IMR-90 (cell line): Measurements from ENCODE around the gene RB1. TPM values are rescaled to one million over a fixed set of nuclear protein-coding genes. Genes with fewer than 3 reads are reported as not detected.
A peak's percentile ranks its signal among the peaks of the same experiment; 100 is the strongest.

Experiments used
- ATAC-seq: fragments of 200-7000 bp; cut with Tn5 transposase; 2 replicates; pipeline ENCODE4 v1.9.1; 2020; ENCODE audit warnings: low read depth, mild to moderate bottlenecking, moderate library complexity
- BruUV-seq: library from RNA; stranded (reverse); fragments of 400-500 nt; replicated peaks from 2 replicates; lab custom pipeline; 2021; lab: Mats Ljungman, UMichigan
- CTCF ChIA-PET: fragments of 300-600 bp; formaldehyde crosslinking; extraction: SDS; loops from one replicate; lab custom pipeline; 2021; ENCODE audit warnings: antibody characterized with exemption; lab: Yijun Ruan, JAX
- POLR2A ChIA-PET: fragments of 300-600 bp; sonication (Branson Sonifier 250); formaldehyde crosslinking; loops from one replicate; lab custom pipeline; 2022; ENCODE audit warnings: antibody characterized with exemption; ENCODE audit not compliant: unreplicated experiment; lab: Charles Lee
- DNase-seq: peaks from one replicate; pipeline ENCODE4 v3.0.0; 2013
- H2AFZ ChIP-seq: replicated peaks from 2 replicates; pipeline ENCODE3; 2013; ENCODE audit warnings: low read length, mild to moderate bottlenecking; ENCODE audit not compliant: poor library complexity
- H2AK5ac ChIP-seq: 2 replicates; pipeline ENCODE4 v1.6.1; 2013; ENCODE audit warnings: low read depth, low read length, inconsistent platforms
- H2AK9ac ChIP-seq: replicated peaks from 2 replicates; pipeline ENCODE3; 2013; ENCODE audit warnings: mild to moderate bottlenecking, low read depth, low read length, moderate library complexity; ENCODE audit not compliant: poor library complexity
- H2BK120ac ChIP-seq: 2 replicates; pipeline ENCODE4 v1.6.1; 2013; ENCODE audit warnings: low read depth, low read length, inconsistent platforms
- H2BK15ac ChIP-seq: 3 replicates; pipeline ENCODE4 v1.6.1; 2013; ENCODE audit warnings: low read depth, low read length, inconsistent platforms
- H2BK20ac ChIP-seq: 2 replicates; pipeline ENCODE4 v1.6.1; 2013; ENCODE audit warnings: low read depth, mild to moderate bottlenecking, inconsistent platforms, low read length, moderate library complexity
- H2BK5ac ChIP-seq: 2 replicates; pipeline ENCODE4 v1.6.1; 2013; ENCODE audit warnings: mild to moderate bottlenecking, low read depth, low read length, inconsistent platforms; ENCODE audit not compliant: poor library complexity, severe bottlenecking
- H3K14ac ChIP-seq: replicated peaks from 2 replicates; pipeline ENCODE4 v1.6.1; 2013; ENCODE audit warnings: low read depth, low read length, inconsistent platforms
- H3K18ac ChIP-seq: 2 replicates; pipeline ENCODE4 v1.6.1; 2013; ENCODE audit warnings: low read depth, low read length, control low read depth
- H3K23ac ChIP-seq: 2 replicates; pipeline ENCODE4 v1.6.1; 2013; ENCODE audit warnings: low read depth, low read length, inconsistent platforms
- H3K27ac ChIP-seq: 2 replicates; pipeline ENCODE4 v1.5.1; 2013; ENCODE audit warnings: mild to moderate bottlenecking, control low read depth, low read length; ENCODE audit not compliant: insufficient read depth
- H3K27me3 ChIP-seq: 2 replicates; pipeline ENCODE4 v1.6.1; 2013; ENCODE audit warnings: low read length; ENCODE audit not compliant: control insufficient read depth, insufficient read depth
- H3K36me3 ChIP-seq: 2 replicates; pipeline ENCODE4 v1.6.1; 2013; ENCODE audit warnings: low read length, mixed read lengths; ENCODE audit not compliant: control insufficient read depth, insufficient read depth
- H3K4ac ChIP-seq: 2 replicates; pipeline ENCODE4 v1.6.1; 2013; ENCODE audit warnings: low read depth, low read length, inconsistent platforms
- H3K4me1 ChIP-seq: 2 replicates; pipeline ENCODE4 v1.6.1; 2013; ENCODE audit warnings: low read length, mixed read lengths; ENCODE audit not compliant: control insufficient read depth, insufficient read depth
- H3K4me2 ChIP-seq: 2 replicates; pipeline ENCODE4 v1.6.1; 2013; ENCODE audit warnings: low read depth, mild to moderate bottlenecking, control low read depth, low read length, moderate library complexity
- H3K4me3 ChIP-seq: 2 replicates; pipeline ENCODE4 v1.5.1; 2013; ENCODE audit warnings: low read depth, mild to moderate bottlenecking, control low read depth, low read length, moderate library complexity; ENCODE audit not compliant: insufficient read depth
- H3K56ac ChIP-seq: 2 replicates; pipeline ENCODE4 v1.6.1; 2013; ENCODE audit warnings: low read length, inconsistent platforms; ENCODE audit not compliant: insufficient read depth; ENCODE audit errors: extremely low read depth
- H3K79me1 ChIP-seq, 2 experiments: 2 replicates each; pipeline ENCODE4 v1.6.1; 2013; ENCODE audit warnings: low read length in 2 of 2, inconsistent platforms in 1 of 2, low read depth in 1 of 2
- H3K9ac ChIP-seq: 2 replicates; pipeline ENCODE4 v1.6.1; 2013; ENCODE audit warnings: low read depth, low read length, control low read depth
- H3K9me1 ChIP-seq: 2 replicates; pipeline ENCODE4 v1.6.1; 2013; ENCODE audit warnings: low read length, inconsistent platforms; ENCODE audit not compliant: insufficient read depth
- H3K9me3 ChIP-seq: 2 replicates; pipeline ENCODE4 v1.6.1; 2013; ENCODE audit warnings: low read length; ENCODE audit not compliant: control insufficient read depth, insufficient read depth
- H4K20me1 ChIP-seq: 2 replicates; pipeline ENCODE4 v1.6.1; 2013; ENCODE audit warnings: low read length, inconsistent platforms; ENCODE audit not compliant: insufficient read depth
- H4K5ac ChIP-seq: 2 replicates; pipeline ENCODE4 v1.6.1; 2013; ENCODE audit warnings: mild to moderate bottlenecking, low read depth, low read length, control low read depth
- H4K8ac ChIP-seq, 2 experiments: 2 replicates each; pipeline ENCODE4 v1.6.1; 2013; ENCODE audit warnings: low read depth in 2 of 2, low read length in 2 of 2, control low read depth in 1 of 2, inconsistent platforms in 1 of 2
- H4K91ac ChIP-seq: 2 replicates; pipeline ENCODE4 v1.6.1; 2013; ENCODE audit warnings: low read depth, low read length, inconsistent platforms; ENCODE audit not compliant: insufficient read depth
- BHLHE40 ChIP-seq: fragments of 150-350 bp; IDR thresholded peaks from 2 replicates; pipeline ENCODE4 v1.6.1; 2016; ENCODE audit warnings: mild to moderate bottlenecking, low read depth, low read length
- CEBPB ChIP-seq: IDR thresholded peaks from 2 replicates; pipeline ENCODE4 v1.6.1; 2012; ENCODE audit warnings: low read depth, low read length, improper control_type of control experiment
- CHD1 ChIP-seq: IDR thresholded peaks from 2 replicates; pipeline ENCODE4 v1.6.1; 2012; ENCODE audit warnings: low read depth, low read length, improper control_type of control experiment
- ELK1 ChIP-seq: fragments of 150-350 bp; IDR thresholded peaks from 2 replicates; pipeline ENCODE4 v1.6.1; 2016; ENCODE audit warnings: low read depth, mild to moderate bottlenecking, low read length, moderate library complexity, borderline replicate concordance
- FOS ChIP-seq: fragments of 150-350 bp; IDR thresholded peaks from 2 replicates; pipeline ENCODE4 v1.6.1; 2016; ENCODE audit warnings: low read depth, low read length
- MAFK ChIP-seq: IDR thresholded peaks from 2 replicates; pipeline ENCODE4 v1.6.1; 2012; ENCODE audit warnings: low read depth, low read length, improper control_type of control experiment
- MAZ ChIP-seq: IDR thresholded peaks from 2 replicates; pipeline ENCODE4 v1.6.1; 2012; ENCODE audit warnings: low read depth, mild to moderate bottlenecking, low read length, improper control_type of control experiment, moderate library complexity, borderline replicate concordance
- MXI1 ChIP-seq: IDR thresholded peaks from 2 replicates; pipeline ENCODE4 v1.6.1; 2012; ENCODE audit warnings: low read depth, mild to moderate bottlenecking, low read length, moderate library complexity, borderline replicate concordance
- NFE2L2 ChIP-seq: fragments of 150-350 bp; IDR thresholded peaks from 2 replicates; pipeline ENCODE4 v1.6.1; 2016; ENCODE audit warnings: low read depth, mild to moderate bottlenecking, low read length
- POLR2A ChIP-seq: IDR thresholded peaks from 2 replicates; pipeline ENCODE4 v1.6.1; 2012; ENCODE audit warnings: mild to moderate bottlenecking, low read depth, low read length
- RAD21 ChIP-seq: IDR thresholded peaks from 2 replicates; pipeline ENCODE4 v1.6.1; 2012; ENCODE audit warnings: low read length, improper control_type of control experiment
- RCOR1 ChIP-seq: IDR thresholded peaks from 2 replicates; pipeline ENCODE4 v1.6.1; 2012; ENCODE audit warnings: mild to moderate bottlenecking, low read length, improper control_type of control experiment; ENCODE audit not compliant: insufficient replicate concordance
- RFX5 ChIP-seq: IDR thresholded peaks from 2 replicates; pipeline ENCODE4 v1.8.0; 2012; ENCODE audit warnings: low read depth, mild to moderate bottlenecking, low read length, moderate library complexity
- SMC3 ChIP-seq: fragments of 150-350 bp; IDR thresholded peaks from 2 replicates; pipeline ENCODE4 v1.6.1; 2016; ENCODE audit warnings: low read depth, mild to moderate bottlenecking, antibody characterized with exemption, low read length, moderate library complexity
- USF2 ChIP-seq: fragments of 150-350 bp; IDR thresholded peaks from 2 replicates; pipeline ENCODE4 v1.6.1; 2017; ENCODE audit warnings: mild to moderate bottlenecking, antibody characterized with exemption, low read length, low read depth
- WGBS, 2 experiments: methylation state at CpG; one replicate each; pipeline versions ENCODE4 v1.1.5 to v1.1.7; 2013; ENCODE audit warnings: missing lambda C conversion rate in 2 of 2; ENCODE audit not compliant: insufficient read length in 1 of 2; ENCODE audit errors: extremely low coverage in 2 of 2; 5-methylcytosine and 5-hydroxymethylcytosine counted together
- dilution Hi-C: fragments of 300-500 bp; cut with HindIII; formaldehyde crosslinking; loops from one replicate; pipeline ENCODE4 v1.14.3; 2018; ENCODE audit warnings: low sequenced_read_pairs; ENCODE audit not compliant: unreplicated experiment
- in situ Hi-C: fragments of 300-500 bp; cut with MboI; formaldehyde crosslinking; loops from 3 replicates; pipeline ENCODE4 v1.14.3; 2019; ENCODE audit warnings: low sequenced_read_pairs, inconsistent platforms, mixed read lengths
- intact Hi-C: fragments of 100-400 bp; cut with micrococcal nuclease; formaldehyde crosslinking; loops from 2 replicates; pipeline ENCODE4 v1.10.0; 2022
- polyA plus RNA-seq, 3 experiments: library from polyadenylated mRNA; depleted of rRNA; stranded (reverse); fragments of >200 nt; gene quantifications; 2 replicates each; pipeline ENCODE4 v1.2.3, GENCODE V29; 2012; ENCODE audit warnings: low replicate concordance in 1 of 3
- total RNA-seq: library from RNA; depleted of rRNA; stranded (reverse); fragments of >200 nt; gene quantifications from 2 replicates; pipeline ENCODE4 v1.2.3, GENCODE V29; 2012
- TF ChIP-seq, protein P1 (sequence below): conservative IDR thresholded peaks from 2 replicates; pipeline ENCODE4 v1.5.1; 2012; ENCODE audit warnings: mild to moderate bottlenecking, low read depth, low read length, improper control_type of control experiment

Gene RB1
- total and polyA plus RNA-seq, 2 of the 4 experiments (the other 2 are of a cell fraction) = 11.4 to 15.4 TPM

GRCh38 chr13:48401480-48401879 lies 97.9 kb downstream of the RB1 start:
- Histone ChIP-seq H3K9ac (no peak overlapping the region), H3K9me1 (no peaks in the 10 kb centered on the region), H3K79me1 (peaks cover 3 to 21% of the 10 kb centered on the region in 2 experiments; a peak in 2 of 4 replicates), H4K5ac (no peak overlapping the region), H4K20me1 (no peaks in the 10 kb centered on the region), H3K4me1 (peaks cover 5% of the 10 kb centered on the region; the same call in 1 of the 2 replicates), H3K9me3 (no peaks in the 10 kb centered on the region), H3K56ac (no peak overlapping the region), H2BK15ac (no peak overlapping the region), H2AFZ (no peak overlapping the region), H2BK5ac (peak overlapping the region; percentile 65), H3K18ac (no peak overlapping the region), H3K4ac (peak overlapping the region; percentile 2; the same call in 1 of the 2 replicates), H3K27me3 (no peaks in the 10 kb centered on the region), H3K4me3 (no peak overlapping the region), H3K27ac (no peak overlapping the region), H4K91ac (no peak overlapping the region), H2BK20ac (no peak overlapping the region), H3K14ac (no peak overlapping the region), H3K36me3 (no peaks in the 10 kb centered on the region), H3K23ac (no peak overlapping the region), H2AK9ac (no peak overlapping the region), H2AK5ac (no peak overlapping the region), H2BK120ac (0 out of 2 replicates have a peak overlapping the region, but pooled peaks have one; percentile 45), H3K4me2 (no peak overlapping the region), H4K8ac (no peak overlapping the region; a peak in 1 of 4 replicates)
- in situ Hi-C loops (no loop called here), intact Hi-C loops (no loop called here), dilution Hi-C loops (no loop called here)
- POLR2A ChIA-PET = no interaction called here
- no peak for TF ChIP-seq MXI1
- no peak for TF ChIP-seq CEBPB
- TF ChIP-seq POLR2A = no peak
- TF ChIP-seq ELK1 = no peak
- no peak for TF ChIP-seq USF2
- TF ChIP-seq RCOR1 = no peak
- TF ChIP-seq BHLHE40 = no peak
- no peak for TF ChIP-seq SMC3
- no peak for TF ChIP-seq MAZ
- TF ChIP-seq, protein P1, sequence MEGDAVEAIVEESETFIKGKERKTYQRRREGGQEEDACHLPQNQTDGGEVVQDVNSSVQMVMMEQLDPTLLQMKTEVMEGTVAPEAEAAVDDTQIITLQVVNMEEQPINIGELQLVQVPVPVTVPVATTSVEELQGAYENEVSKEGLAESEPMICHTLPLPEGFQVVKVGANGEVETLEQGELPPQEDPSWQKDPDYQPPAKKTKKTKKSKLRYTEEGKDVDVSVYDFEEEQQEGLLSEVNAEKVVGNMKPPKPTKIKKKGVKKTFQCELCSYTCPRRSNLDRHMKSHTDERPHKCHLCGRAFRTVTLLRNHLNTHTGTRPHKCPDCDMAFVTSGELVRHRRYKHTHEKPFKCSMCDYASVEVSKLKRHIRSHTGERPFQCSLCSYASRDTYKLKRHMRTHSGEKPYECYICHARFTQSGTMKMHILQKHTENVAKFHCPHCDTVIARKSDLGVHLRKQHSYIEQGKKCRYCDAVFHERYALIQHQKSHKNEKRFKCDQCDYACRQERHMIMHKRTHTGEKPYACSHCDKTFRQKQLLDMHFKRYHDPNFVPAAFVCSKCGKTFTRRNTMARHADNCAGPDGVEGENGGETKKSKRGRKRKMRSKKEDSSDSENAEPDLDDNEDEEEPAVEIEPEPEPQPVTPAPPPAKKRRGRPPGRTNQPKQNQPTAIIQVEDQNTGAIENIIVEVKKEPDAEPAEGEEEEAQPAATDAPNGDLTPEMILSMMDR = no peak
- TF ChIP-seq CHD1 = no peak
- TF ChIP-seq RAD21 = no peak
- TF ChIP-seq NFE2L2 = no peak
- no peak for TF ChIP-seq MAFK
- no peak for TF ChIP-seq FOS
- no peak for TF ChIP-seq RFX5
- no TSS peak for BruUV-seq
- ATAC-seq (no peak), DNase-seq (no peak)
- WGBS, 2 experiments = no CpG with 5 or more reads among the region's 2 CpGs
- CTCF ChIA-PET = interaction anchor here (0.9 kb wide), 1 partner anchor 169 kb away, joined by 3 read pairs; no protein-coding TSS in a partner anchor
